Measurements from ENCODE around the gene MTMR3. TPM values are rescaled to one million over a fixed set of nuclear protein-coding genes. Genes with fewer than 3 reads are reported as not detected.
A peak's percentile ranks its signal among the peaks of the same experiment; 100 is the strongest.

MTMR3 gene
- total and polyA plus RNA-seq, 11 donors: 9.6 to 44.8 (median 34.6) TPM

DNA sequence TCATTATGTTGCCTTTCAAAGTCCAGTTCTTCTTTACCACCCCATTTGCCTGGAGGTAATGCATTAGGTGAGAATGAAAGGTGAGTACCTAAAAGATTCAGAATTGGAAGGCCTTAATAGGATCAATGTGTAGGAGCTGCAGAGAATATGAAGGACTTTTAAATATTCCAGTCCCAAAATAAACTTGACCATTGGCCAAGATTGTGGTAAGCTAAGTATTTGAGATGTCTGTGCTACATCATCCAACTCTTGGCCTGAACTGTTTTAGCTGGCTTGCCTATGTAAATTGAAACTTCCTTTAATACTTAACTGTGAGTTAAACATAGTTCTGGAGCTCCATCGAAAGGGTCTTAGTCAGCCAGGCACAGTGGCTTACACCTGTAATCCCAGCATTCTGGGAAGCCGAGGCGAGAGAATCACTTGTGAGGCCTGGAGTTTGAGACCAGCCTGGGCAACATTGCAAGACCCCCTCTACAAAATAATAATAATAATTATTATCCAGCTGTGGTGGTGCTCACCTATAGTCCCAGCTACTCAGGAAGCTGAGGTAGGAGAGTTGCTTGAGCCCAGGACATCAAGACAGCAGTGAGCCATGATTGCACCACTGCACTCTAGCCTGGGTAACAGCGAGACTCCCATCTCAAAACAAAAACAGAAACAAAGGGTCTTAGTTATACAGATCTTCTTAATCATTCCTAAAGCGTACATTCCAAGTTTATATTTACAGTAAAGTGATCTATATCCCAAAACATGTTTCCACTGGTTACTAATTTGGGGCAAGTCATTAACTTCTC, 29.8 kb downstream of the MTMR3 start:
- no peaks in the 10 kb centered on the region for H3K9me3 ChIP-seq
- no peak overlapping the region for H3K4me3 ChIP-seq
- peaks cover 9 to 87% (median 66%) of the 10 kb centered on the region in 12 donors for H3K4me1 ChIP-seq
- no peaks in the 10 kb centered on the region for H3K27me3 ChIP-seq
- H3K27ac ChIP-seq: peak overlapping the region in 10 of 12 donors; percentile 16 to 70 (median 38)
- DNase-seq (peak in 1 of 5 donors; percentile 19), ATAC-seq (peak in 3 of 4 donors; percentile 74 to 86 (median 75))
- intact Hi-C loops (cut with DNase I): no loop called here
- TF ChIP-seq POLR2A (IDR thresholded peaks at IDR 0.05): no peak
- TF ChIP-seq, protein P1, sequence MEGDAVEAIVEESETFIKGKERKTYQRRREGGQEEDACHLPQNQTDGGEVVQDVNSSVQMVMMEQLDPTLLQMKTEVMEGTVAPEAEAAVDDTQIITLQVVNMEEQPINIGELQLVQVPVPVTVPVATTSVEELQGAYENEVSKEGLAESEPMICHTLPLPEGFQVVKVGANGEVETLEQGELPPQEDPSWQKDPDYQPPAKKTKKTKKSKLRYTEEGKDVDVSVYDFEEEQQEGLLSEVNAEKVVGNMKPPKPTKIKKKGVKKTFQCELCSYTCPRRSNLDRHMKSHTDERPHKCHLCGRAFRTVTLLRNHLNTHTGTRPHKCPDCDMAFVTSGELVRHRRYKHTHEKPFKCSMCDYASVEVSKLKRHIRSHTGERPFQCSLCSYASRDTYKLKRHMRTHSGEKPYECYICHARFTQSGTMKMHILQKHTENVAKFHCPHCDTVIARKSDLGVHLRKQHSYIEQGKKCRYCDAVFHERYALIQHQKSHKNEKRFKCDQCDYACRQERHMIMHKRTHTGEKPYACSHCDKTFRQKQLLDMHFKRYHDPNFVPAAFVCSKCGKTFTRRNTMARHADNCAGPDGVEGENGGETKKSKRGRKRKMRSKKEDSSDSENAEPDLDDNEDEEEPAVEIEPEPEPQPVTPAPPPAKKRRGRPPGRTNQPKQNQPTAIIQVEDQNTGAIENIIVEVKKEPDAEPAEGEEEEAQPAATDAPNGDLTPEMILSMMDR (IDR thresholded peaks at IDR 0.05): no peak
- no peaks in the 10 kb centered on the region for H3K36me3 ChIP-seq
- WGBS, 4 donors: 60 to 70% (median 65%) methylated on average over 5 of the region's 5 CpGs

DNA sequence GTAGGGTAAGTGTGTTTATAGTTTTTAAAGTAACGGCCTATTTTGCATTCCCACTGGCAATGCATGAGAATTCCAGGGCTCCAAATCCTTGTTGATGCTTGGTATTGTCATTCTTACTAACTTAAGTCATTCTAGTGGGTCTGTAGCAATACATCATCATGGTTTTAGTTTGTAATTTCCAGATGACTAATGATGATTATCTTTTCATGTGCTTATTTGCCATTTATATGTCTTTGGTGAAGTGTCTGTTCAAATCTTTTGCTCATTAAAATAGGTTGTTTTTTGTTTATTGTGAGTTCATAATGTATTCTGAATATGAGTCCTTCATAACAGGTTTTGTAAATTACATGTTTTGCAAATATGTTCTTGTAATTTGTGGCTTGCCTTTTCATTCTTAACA, 31.2 kb downstream of the MTMR3 start:
- 61 to 72% (median 61%) methylated on average over 1 of the region's 1 CpG for WGBS, 4 donors
- no peak for TF ChIP-seq POLR2A (IDR thresholded peaks at IDR 0.05)
- TF ChIP-seq, protein P1 (IDR thresholded peaks at IDR 0.05): no peak
- ATAC-seq: peak in 1 of 4 donors; percentile 35
- intact Hi-C loops (cut with DNase I): no loop called here
- H3K27ac ChIP-seq: peak overlapping the region in 3 of 12 donors; percentile 12 to 19 (median 12)
- H3K9me3 ChIP-seq: no peaks in the 10 kb centered on the region
- H3K36me3 ChIP-seq: no peaks in the 10 kb centered on the region
- H3K4me1 ChIP-seq: peaks cover 9 to 84% (median 61%) of the 10 kb centered on the region in 12 donors
- DNase-seq: no peak
- no peaks in the 10 kb centered on the region for H3K27me3 ChIP-seq
- H3K4me3 ChIP-seq: no peak overlapping the region

DNA sequence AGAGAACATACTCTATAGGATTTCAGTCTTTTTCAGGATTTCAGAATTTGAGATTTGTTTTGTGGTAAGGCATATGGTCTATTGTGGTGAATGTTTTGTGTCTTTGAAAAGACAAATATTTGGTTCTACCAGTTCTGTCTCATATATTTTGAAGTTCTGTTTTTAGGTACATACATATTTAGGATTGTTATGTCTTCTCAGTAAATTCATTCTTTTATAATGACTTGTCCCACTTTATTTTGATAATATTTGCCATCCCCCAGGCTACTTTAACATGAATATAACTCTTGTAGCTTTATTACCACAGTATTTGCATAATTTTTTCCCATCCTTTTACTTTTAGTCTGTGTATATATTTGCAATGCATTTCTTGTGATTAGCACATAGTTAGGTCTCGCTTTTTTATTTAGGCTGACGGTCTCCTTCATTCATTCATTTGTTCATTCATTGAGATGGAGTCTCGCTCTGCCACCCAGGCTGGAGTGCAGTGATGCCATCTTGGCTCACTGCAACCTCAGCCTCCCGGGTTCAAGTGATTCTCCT, 32.1 kb downstream of the MTMR3 start:
- Histone ChIP-seq H3K27ac (peak overlapping the region in 3 of 12 donors; percentile 12 to 19 (median 12)), H3K27me3 (no peaks in the 10 kb centered on the region), H3K4me1 (peaks cover 9 to 85% (median 61%) of the 10 kb centered on the region in 12 donors), H3K36me3 (no peaks in the 10 kb centered on the region), H3K9me3 (no peaks in the 10 kb centered on the region), H3K4me3 (no peak overlapping the region)
- TF ChIP-seq, protein P1 (IDR thresholded peaks at IDR 0.05): no peak
- TF ChIP-seq POLR2A (IDR thresholded peaks at IDR 0.05): no peak
- DNase-seq (no peak), ATAC-seq (no peak)
- intact Hi-C loops (cut with DNase I): no loop called here
- WGBS, 4 donors: 96 to 98% (median 97%) methylated on average over 4 of the region's 4 CpGs

DNA sequence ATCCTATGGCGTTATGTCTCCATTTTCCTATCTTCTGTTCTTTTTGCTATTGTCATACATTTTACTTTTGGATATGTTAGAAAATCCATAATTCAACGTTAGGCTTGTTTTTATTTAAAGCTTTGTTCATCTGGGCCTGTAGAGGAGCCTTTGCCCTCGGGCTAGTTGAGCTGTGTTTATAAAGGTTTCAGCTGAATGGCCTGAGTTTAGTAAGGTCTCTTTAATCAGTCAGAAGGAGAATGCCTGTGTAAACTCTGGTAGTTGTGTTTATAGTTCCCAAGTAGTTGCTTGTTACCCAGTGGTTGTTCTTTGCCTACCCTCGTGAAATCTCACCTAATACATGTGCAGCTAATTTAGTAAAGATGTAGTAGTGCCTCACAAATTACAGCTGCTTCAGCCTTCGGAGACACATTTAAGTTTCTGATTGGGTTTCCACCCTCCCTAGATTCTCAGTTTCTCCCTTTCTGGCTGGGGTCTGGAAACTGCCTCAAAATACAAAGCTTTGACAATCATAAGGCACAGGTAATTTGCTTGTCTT, 33.1 kb downstream of the MTMR3 start:
- Histone ChIP-seq H3K36me3 (no peaks in the 10 kb centered on the region), H3K27ac (no peak overlapping the region), H3K4me3 (no peak overlapping the region), H3K9me3 (peaks cover 0 to 2% (median 0%) of the 10 kb centered on the region in 12 donors), H3K27me3 (no peaks in the 10 kb centered on the region), H3K4me1 (peaks cover 9 to 78% (median 57%) of the 10 kb centered on the region in 12 donors)
- TF ChIP-seq POLR2A (IDR thresholded peaks at IDR 0.05): no peak
- TF ChIP-seq, protein P1 (IDR thresholded peaks at IDR 0.05): no peak
- ATAC-seq (no peak), DNase-seq (no peak)
- 90 to 95% (median 92%) methylated on average over 5 of the region's 5 CpGs for WGBS, 4 donors
- intact Hi-C loops (cut with DNase I): no loop called here
